BJ (cell line): ENCODE measurements around the gene PRB2. TPM values are rescaled to one million over a fixed set of nuclear protein-coding genes. Genes with fewer than 3 reads are reported as not detected.
"Not testable (repeated sequence)": the region's sequence is repeated elsewhere in the genome, so short reads cannot be mapped to it uniquely, and the experiment has no call there.

Experiments
- CTCF ChIA-PET: fragments of 350-600 bp; formaldehyde crosslinking; extraction: SDS; loops from one replicate; lab custom pipeline; 2021; ENCODE audit warnings: antibody characterized with exemption, inconsistent platforms; lab: Yijun Ruan, JAX
- POLR2A ChIA-PET: fragments of 300-600 bp; sonication (Branson Sonifier 250); formaldehyde crosslinking; extraction: SDS; loops from one replicate; lab custom pipeline; 2021; ENCODE audit warnings: antibody characterized with exemption; lab: Charles Lee
- DNase-seq: peaks from one replicate; pipeline ENCODE4 v3.0.0-alpha.2; 2011; ENCODE audit warnings: low read depth
- H3K27me3 ChIP-seq: 2 replicates; pipeline ENCODE4 v1.6.0; 2011; ENCODE audit warnings: low read length; ENCODE audit not compliant: control insufficient read depth, insufficient read depth
- H3K36me3 ChIP-seq: 2 replicates; pipeline ENCODE4 v1.5.1; 2011; ENCODE audit warnings: low read length; ENCODE audit not compliant: control insufficient read depth, insufficient read depth
- H3K4me3 ChIP-seq: 2 replicates; pipeline ENCODE4 v1.5.1; 2011; ENCODE audit warnings: low read depth, mild to moderate bottlenecking, control low read depth, low read length
- CTCF ChIP-seq: IDR thresholded peaks from 2 replicates; pipeline ENCODE4 v1.5.1; 2011; ENCODE audit warnings: low read depth, mild to moderate bottlenecking, control low read depth, inconsistent platforms, low read length, moderate library complexity; ENCODE audit not compliant: insufficient read depth
- polyA minus RNA-seq: library from RNA; depleted of rRNA, polyadenylated mRNA; stranded (reverse); fragments of >200 nt; gene quantifications from 2 replicates; pipeline ENCODE4 v1.2.3, GENCODE V29; 2011; rRNA and poly(A)+ RNA removed
- polyA plus RNA-seq: library from polyadenylated mRNA; depleted of rRNA; stranded (reverse); fragments of >200 nt; gene quantifications from 2 replicates; pipeline ENCODE4 v1.2.3, GENCODE V29; 2011; rRNA removed

Gene PRB2
- not detected in 2 replicates for polyA plus RNA-seq
- not detected in 2 replicates for polyA minus RNA-seq

- CTCF ChIA-PET: not testable (repeated sequence)
Measured at GRCh38 chr12:11395467-11395866, at the start of gene PRB2. PRB2 (minus strand) TSS chr12:11395567; CDS start chr12:11395529, 38 bp downstream.

DNA sequence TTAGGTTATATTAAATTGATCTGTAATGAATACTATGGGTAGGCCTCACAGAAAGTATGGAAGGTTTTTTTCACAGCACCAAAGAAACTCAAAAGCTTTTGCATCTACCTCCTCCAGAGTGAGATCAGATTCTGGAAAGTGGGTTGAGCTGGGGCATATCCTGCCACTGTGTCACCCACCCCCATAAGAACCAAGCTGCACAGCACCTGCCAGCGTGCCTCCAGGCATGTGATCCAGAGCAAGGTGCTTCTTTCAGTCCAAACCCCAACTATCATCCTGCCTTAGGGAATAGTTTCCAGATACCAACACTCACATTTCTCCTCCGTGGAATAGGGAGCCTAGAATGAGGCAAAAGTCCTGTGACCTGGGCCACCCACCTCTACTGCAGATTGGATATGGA is 42.6 kb upstream of the PRB2 start:
- TF ChIP-seq CTCF: no peak
- POLR2A ChIA-PET: no interaction called here

More at GRCh38 chr12:11395467-11395866, at the start of gene PRB2:
- DNase-seq, POLR2A ChIA-PET, H3K4me3 ChIP-seq, H3K36me3 ChIP-seq, H3K27me3 ChIP-seq: not testable (repeated sequence)

GRCh38 chr12:11433664-11434063 is 38.3 kb upstream of the PRB2 start:
- ChIA-PET POLR2A (no interaction called here), CTCF (no interaction called here)
- Histone ChIP-seq H3K4me3 (no peak overlapping the region), H3K27me3 (no peaks in the 10 kb centered on the region), H3K36me3 (no peaks in the 10 kb centered on the region)
- DNase-seq: no peak
- TF ChIP-seq CTCF: no peak

More for the DNA sequence above, 42.6 kb upstream of the PRB2 start:
- no peak for DNase-seq
- CTCF ChIA-PET: interaction anchor here (2.0 kb wide), 1 partner anchor 10 kb away, joined by 5 read pairs; no protein-coding TSS in a partner anchor
- H3K36me3 ChIP-seq: no peaks in the 10 kb centered on the region
- H3K4me3 ChIP-seq: no peak overlapping the region
- no peaks in the 10 kb centered on the region for H3K27me3 ChIP-seq

DNA sequence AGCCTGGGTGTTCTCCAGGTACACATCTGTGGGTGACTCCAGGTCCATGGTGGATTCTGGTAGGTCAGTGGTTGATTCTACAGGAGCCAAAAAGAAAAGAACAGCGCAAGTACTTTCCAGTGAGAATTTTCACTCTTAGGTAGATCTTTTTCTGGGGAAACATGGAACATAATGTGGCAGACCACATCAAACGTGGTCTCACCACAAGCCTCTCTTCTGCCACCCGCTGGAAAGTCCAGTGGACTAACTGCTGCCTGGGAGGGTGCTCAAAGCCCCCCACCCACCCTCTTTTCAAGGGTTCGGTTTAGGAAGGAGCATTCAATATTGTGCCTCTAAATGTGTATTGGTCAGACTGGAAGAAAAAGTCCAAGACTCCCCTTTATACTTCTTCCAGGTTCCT is 36.1 kb upstream of the PRB2 start:
- H3K27me3 ChIP-seq: no peaks in the 10 kb centered on the region
- TF ChIP-seq CTCF: no peak
- POLR2A ChIA-PET: no interaction called here

DNA sequence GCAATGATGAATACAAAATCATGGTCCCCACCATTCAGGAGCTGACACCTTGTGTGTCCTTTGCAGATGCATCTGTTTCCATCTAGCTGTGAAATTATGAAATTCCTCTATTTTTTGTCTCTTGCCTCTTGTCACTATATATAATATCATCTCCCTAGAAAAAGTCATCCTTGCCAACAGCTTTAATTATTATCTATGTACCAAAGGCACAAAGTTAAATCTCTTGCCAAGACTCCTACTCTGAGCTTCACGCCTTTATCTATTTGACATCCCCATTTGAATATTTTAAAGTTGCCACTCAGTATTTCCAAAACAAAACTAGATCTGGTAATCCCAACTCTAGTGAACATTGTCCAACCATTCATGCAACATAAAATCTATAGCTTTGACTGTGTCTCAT is 32.0 kb upstream of the PRB2 start:
- ChIA-PET POLR2A (no interaction called here), CTCF (interaction anchor here (0.7 to 1.1 kb wide), 2 partner anchors 10 to 30 kb away, joined by 3 to 5 read pairs; no protein-coding TSS in a partner anchor)
- Histone ChIP-seq H3K36me3 (no peaks in the 10 kb centered on the region), H3K4me3 (no peak overlapping the region), H3K27me3 (no peaks in the 10 kb centered on the region)
- no peak for TF ChIP-seq CTCF
- no peak for DNase-seq

More for the DNA sequence above, 36.1 kb upstream of the PRB2 start:
- Histone ChIP-seq H3K4me3 (no peak overlapping the region), H3K36me3 (no peaks in the 10 kb centered on the region)
- DNase-seq: no peak
- CTCF ChIA-PET: no interaction called here

- ChIA-PET CTCF (no interaction called here), POLR2A (no interaction called here)
- Histone ChIP-seq H3K36me3 (no peaks in the 10 kb centered on the region), H3K27me3 (no peaks in the 10 kb centered on the region), H3K4me3 (no peak overlapping the region)
- DNase-seq: no peak
- no peak for TF ChIP-seq CTCF
Measured at GRCh38 chr12:11412731-11413130, 17.4 kb upstream of the PRB2 start.
